Activated naive CD8-positive, alpha-beta T cell treated with anti-CD3 and anti-CD28 coated beads, Interleukin-2, amount 10 ng/mL, durations not matched to agents 7 days and 5 days (primary cell): ENCODE measurements around the gene SH3BGRL3. TPM values are rescaled to one million over a fixed set of nuclear protein-coding genes. Genes with fewer than 3 reads are reported as not detected.
"Not testable (repeated sequence)": the region's sequence is repeated elsewhere in the genome, so short reads cannot be mapped to it uniquely, and the experiment has no call there.

Experiments
- ATAC-seq: fragments of 150-1000 bp; cut with Tn5 transposase; one replicate; pipeline ENCODE4 v1.10.0; 2021; ENCODE audit warnings: low read depth, moderate library complexity
- POLR2A ChIA-PET: fragments of 350-600 bp; sonication (Branson Sonifier 250); formaldehyde crosslinking; loops from one replicate; lab custom pipeline; 2021; ENCODE audit warnings: antibody characterized with exemption; lab: Charles Lee
- DNase-seq: peaks from one replicate; pipeline ENCODE4 v3.0.0; 2021
- H3K27ac Mint-ChIP-seq: one replicate; pipeline ENCODE4 v1.8.0; 2022; ENCODE audit warnings: mild to moderate bottlenecking, mixed read lengths
- H3K27me3 Mint-ChIP-seq: one replicate; pipeline ENCODE4 v1.8.0; 2022; ENCODE audit warnings: mild to moderate bottlenecking, moderate library complexity, mixed read lengths
- H3K36me3 Mint-ChIP-seq: one replicate; pipeline ENCODE4 v1.8.0; 2021; ENCODE audit warnings: mild to moderate bottlenecking, mixed read lengths
- H3K4me1 Mint-ChIP-seq: one replicate; pipeline ENCODE4 v1.8.0; 2021; ENCODE audit warnings: mixed read lengths
- H3K4me3 Mint-ChIP-seq: one replicate; pipeline ENCODE4 v1.8.0; 2022; ENCODE audit warnings: mild to moderate bottlenecking, moderate library complexity, mixed read lengths
- H3K9me3 Mint-ChIP-seq: one replicate; pipeline ENCODE4 v1.8.0; 2021; ENCODE audit warnings: mixed read lengths
- total RNA-seq, 2 experiments: library from RNA; stranded (reverse); gene quantifications; one replicate each; pipeline ENCODE4 v1.2.3, GENCODE V29; 2021

Gene SH3BGRL3
- total RNA-seq, 2 experiments from 2014 or later, result 531 to 542 TPM

DNA sequence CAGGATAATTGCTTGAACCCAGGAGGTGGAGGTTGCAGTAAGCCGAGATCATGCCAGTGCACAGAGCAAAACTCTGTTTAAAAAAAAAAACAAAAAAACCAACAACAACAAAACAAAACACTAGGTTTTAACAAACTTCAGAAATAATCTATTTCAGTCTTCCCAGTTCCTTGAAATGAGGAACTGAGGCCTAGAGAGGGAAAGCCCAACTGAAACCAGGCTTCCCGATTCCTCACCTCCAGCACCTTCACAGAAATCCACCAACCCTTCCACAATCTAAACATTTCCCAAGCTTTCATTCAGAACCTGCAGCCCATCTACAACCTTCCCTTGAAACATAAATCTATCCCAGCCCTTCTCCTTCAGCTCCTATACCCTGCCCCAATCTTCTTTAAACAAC is 37.3 kb downstream of the SH3BGRL3 start:
- DNase-seq (no peak), ATAC-seq (no peak)
- Mint-ChIP-seq H3K4me1 (peaks cover 47% of the 10 kb centered on the region), H3K27me3 (no peaks in the 10 kb centered on the region), H3K4me3 (peak overlapping the region; percentile 94), H3K27ac (peak overlapping the region; percentile 83), H3K9me3 (no peaks in the 10 kb centered on the region), H3K36me3 (peaks cover 33% of the 10 kb centered on the region)
- POLR2A ChIA-PET, result interaction anchor here (0.7 to 24.2 kb wide), 9 partner anchors 9 to 76 kb away, joined by 3 to 1079 read pairs (median 6); partner anchors contain the start of genes SH3BGRL3 and UBXN11

DNA sequence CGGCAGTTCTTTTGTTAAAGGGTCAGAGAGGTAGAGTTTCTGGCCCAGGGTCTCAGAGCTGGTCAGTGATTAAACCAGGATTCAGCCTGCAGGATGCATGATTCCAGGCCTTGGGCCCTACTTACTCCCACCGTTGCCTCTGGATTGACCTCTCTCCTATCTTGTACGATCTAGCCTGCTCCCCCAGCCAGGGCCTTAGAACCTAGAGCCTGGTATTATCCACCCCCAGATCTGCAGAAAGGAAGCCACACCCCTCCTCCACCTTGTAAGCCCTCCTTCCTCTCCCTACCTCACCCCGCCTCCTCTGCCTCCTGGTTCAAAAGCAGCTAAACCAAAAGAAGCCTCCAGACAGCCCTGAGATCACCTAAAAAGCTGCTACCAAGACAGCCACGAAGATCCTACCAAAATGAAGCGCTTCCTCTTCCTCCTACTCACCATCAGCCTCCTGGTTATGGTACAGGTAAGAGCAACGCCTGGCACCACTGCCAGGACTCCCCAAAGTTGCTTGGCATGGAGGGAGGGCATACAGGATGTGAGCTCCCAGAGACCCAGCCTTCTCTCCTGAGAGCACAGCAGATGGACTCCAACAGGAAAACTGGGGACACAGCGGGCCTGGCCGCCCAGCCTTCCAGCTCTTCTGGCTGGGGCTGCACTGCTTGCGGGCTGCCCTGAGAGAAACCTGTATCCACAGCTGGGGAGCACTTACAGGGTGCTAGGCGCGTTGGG is 37.9 kb downstream of the SH3BGRL3 start, which contains the start of gene CD52:
Gene CD52, plus strand, starts transcription at position 347 of the 726 bp plus-strand sequence. Its CDS starts 60 bp downstream, at position 407.
- H3K4me1 Mint-ChIP-seq, result peaks cover 53% of the 10 kb centered on the region
- H3K27ac Mint-ChIP-seq, result peak within 1 kb of the TSS; percentile 83
- ATAC-seq (peak; percentile 75), DNase-seq (peak; percentile 65)
- no peaks in the 10 kb centered on the region for H3K9me3 Mint-ChIP-seq
- H3K27me3 Mint-ChIP-seq, result no peaks in the 10 kb centered on the region
- H3K36me3 Mint-ChIP-seq, result peaks cover 39% of the 10 kb centered on the region
- POLR2A ChIA-PET, result interaction anchor here (0.6 to 24.2 kb wide), 12 partner anchors 9 to 1904 kb away, joined by 3 to 1079 read pairs (median 6); partner anchors contain the start of genes SH3BGRL3 and UBXN11
- H3K4me3 Mint-ChIP-seq, result peak within 1 kb of the TSS; percentile 94

DNA sequence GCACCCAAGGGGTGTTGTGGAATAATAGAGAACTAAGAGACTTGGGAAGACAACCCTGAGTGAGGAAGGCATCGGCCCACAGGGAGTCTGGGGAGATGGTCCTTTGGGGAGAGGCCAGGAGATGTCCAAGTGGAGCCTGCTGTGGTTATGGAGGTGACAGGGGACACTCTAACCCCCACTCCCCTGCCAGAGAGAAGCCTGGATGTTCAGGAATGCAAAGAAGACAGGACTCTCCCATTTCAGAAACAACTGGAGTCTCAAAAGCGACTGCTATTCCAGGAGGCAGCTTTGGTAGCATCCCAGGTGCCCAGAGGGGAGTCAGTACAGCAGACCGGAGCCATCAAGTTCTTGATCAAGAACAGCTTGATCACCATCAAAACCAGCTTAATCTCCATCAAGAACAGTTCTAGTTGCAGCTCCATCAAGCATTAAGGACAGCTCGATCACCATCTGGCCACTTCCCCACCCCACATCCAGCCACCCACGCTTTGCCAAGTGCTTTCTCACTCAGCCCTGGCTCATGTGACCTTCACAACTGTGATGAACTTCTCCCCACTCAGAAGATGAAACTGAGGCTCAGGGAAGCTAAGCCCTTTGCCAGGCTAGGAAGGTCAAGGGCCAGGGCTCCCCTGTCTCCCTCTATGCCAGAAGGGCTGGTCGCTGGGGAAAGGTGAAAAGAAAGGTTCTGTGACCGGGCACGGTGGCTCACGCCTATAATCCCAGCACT is 38.6 kb downstream of the SH3BGRL3 start:
- peaks cover 51% of the 10 kb centered on the region for H3K4me1 Mint-ChIP-seq
- H3K9me3 Mint-ChIP-seq, result no peaks in the 10 kb centered on the region
- DNase-seq (no peak), ATAC-seq (no peak)
- H3K27ac Mint-ChIP-seq, result peak overlapping the region; percentile 83
- peaks cover 43% of the 10 kb centered on the region for H3K36me3 Mint-ChIP-seq
- peak overlapping the region; percentile 94 for H3K4me3 Mint-ChIP-seq
- H3K27me3 Mint-ChIP-seq, result no peaks in the 10 kb centered on the region
- POLR2A ChIA-PET, result interaction anchor here (0.6 to 24.2 kb wide), 11 partner anchors 10 to 74 kb away, joined by 3 to 1079 read pairs (median 6); partner anchors contain the start of genes SH3BGRL3 and UBXN11

DNA sequence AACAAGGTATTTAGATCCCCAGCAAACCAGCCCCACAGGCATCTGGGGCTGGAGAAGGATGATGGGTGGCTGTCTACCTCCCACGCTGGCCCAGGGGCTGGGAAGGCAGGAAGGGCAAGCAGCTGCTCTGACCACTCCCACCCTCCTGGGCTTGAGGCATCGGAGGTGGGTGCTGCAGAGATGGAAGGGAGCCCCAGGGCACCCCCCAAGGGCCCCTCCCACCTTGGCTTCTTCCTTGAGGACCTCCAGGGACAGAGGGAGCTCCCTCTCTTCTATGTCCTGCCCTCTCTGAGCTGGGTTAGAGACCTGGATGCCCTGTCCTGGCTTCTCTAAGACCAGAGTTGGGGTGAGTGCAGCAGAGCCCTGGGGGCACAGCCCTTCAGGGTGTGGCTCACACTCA is 41.0 kb downstream of the SH3BGRL3 start:
- ATAC-seq (peak; percentile 3), DNase-seq (peak; percentile 44)
- POLR2A ChIA-PET, result interaction anchor here (1.2 to 24.2 kb wide), 8 partner anchors 10 to 96 kb away, joined by 3 to 1079 read pairs (median 6); partner anchors contain the start of genes CEP85, SH3BGRL3 and UBXN11
- H3K4me3 Mint-ChIP-seq, result peak overlapping the region; percentile 94
- peaks cover 41% of the 10 kb centered on the region for H3K4me1 Mint-ChIP-seq
- peak overlapping the region; percentile 99 for H3K27ac Mint-ChIP-seq
- H3K27me3 Mint-ChIP-seq, result no peaks in the 10 kb centered on the region
- peaks cover 50% of the 10 kb centered on the region for H3K36me3 Mint-ChIP-seq
- H3K9me3 Mint-ChIP-seq, result no peaks in the 10 kb centered on the region

DNA sequence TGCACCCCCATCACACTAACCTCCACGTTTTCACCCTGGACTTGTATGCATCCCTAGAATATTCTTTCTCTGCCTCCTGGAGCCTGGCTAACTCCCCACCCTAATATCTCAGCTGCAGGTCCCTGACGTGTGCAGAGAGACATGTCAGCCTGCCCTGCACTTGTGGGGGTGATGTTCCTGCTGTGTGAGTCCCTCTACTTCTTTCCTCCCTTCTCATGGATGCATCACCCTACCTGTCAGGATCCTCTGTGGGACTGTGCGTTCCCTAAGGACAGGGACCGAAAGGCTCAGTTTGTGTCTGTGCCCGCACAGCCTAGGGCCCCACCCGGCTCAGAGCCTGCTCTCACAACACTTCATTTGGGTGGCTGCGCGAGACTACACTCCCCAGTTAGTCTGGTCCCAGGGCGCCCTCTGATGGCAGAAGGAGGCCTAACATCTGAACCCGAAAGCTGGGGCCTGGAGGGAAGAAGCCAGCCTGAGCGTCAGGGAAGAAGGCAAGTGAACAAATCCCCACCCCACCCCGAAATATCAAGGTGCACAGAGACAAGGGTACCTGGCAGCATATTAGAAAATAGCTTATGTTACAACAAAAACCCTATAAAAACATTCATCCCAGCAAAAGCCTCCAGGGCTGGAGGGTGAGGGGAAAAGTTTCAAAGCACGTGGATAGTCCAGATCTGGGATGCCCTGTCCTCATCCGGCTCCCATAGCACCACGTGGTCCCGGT is 41.6 kb downstream of the SH3BGRL3 start:
- peaks cover 50% of the 10 kb centered on the region for H3K36me3 Mint-ChIP-seq
- H3K4me1 Mint-ChIP-seq, result peaks cover 36% of the 10 kb centered on the region
- ATAC-seq (peak; percentile 71), DNase-seq (peak; percentile 95)
- peak overlapping the region; percentile 94 for H3K4me3 Mint-ChIP-seq
- POLR2A ChIA-PET, result interaction anchor here (1.0 to 24.2 kb wide), 12 partner anchors 10 to 96 kb away, joined by 3 to 1079 read pairs (median 5); partner anchors contain the start of genes CEP85, SH3BGRL3 and UBXN11
- H3K27me3 Mint-ChIP-seq, result no peaks in the 10 kb centered on the region
- H3K27ac Mint-ChIP-seq, result peak overlapping the region; percentile 99
- H3K9me3 Mint-ChIP-seq, result no peaks in the 10 kb centered on the region

DNA sequence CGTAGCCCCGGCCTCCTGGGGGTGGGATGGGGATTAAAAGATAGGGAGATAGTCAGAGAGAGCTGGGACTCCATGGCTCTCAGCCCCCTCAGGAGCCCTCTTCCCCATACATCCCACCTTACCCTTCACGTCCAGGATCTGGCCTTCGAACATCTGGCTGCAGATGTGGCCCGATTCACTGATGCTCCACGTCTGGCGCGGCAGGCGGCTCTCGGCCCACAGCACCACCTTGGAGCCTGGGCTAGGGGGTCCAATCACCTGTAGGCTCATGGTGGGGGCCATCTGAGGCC is 42.1 kb downstream of the SH3BGRL3 start:
- Mint-ChIP-seq H3K9me3 (no peaks in the 10 kb centered on the region), H3K27me3 (no peaks in the 10 kb centered on the region), H3K27ac (peak overlapping the region; percentile 26), H3K4me3 (peak overlapping the region; percentile 34), H3K36me3 (peaks cover 50% of the 10 kb centered on the region), H3K4me1 (peaks cover 32% of the 10 kb centered on the region)
- DNase-seq, result no peak
- ATAC-seq, result no peak
- POLR2A ChIA-PET, result interaction anchor here (1.0 to 24.2 kb wide), 13 partner anchors 9 to 152 kb away, joined by 3 to 1079 read pairs (median 4); partner anchors contain the start of genes CEP85, SH3BGRL3, UBXN11 and ZNF593

DNA sequence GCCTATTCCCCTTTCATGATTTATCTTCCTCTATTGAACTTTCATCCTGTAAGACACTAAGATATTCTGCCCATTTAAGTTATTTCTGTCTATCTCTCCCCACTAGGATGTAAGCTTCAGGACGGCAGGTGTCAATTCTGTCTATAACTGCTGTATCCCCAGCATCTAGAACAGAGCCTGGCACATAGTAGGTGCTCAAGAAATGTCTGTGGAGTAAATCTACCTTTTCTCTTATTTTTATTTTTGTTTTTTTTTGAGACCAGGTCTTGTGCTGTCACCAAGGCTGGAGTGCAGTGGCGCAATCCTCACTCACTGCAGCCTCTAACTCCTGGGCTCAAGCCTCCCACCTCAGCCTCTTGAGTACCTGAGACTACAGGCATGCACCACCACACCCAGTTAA is 43.5 kb downstream of the SH3BGRL3 start:
- Mint-ChIP-seq H3K9me3 (no peaks in the 10 kb centered on the region), H3K27ac (peak overlapping the region; percentile 30), H3K4me1 (peaks cover 25% of the 10 kb centered on the region), H3K27me3 (no peaks in the 10 kb centered on the region), H3K36me3 (peaks cover 42% of the 10 kb centered on the region), H3K4me3 (no peak overlapping the region)
- ATAC-seq, result no peak
- no peak for DNase-seq
- POLR2A ChIA-PET, result interaction anchor here (0.6 to 24.2 kb wide), 4 partner anchors 40 to 154 kb away, joined by 3 to 1079 read pairs (median 3); partner anchors contain the start of genes SH3BGRL3 and ZNF593

DNA sequence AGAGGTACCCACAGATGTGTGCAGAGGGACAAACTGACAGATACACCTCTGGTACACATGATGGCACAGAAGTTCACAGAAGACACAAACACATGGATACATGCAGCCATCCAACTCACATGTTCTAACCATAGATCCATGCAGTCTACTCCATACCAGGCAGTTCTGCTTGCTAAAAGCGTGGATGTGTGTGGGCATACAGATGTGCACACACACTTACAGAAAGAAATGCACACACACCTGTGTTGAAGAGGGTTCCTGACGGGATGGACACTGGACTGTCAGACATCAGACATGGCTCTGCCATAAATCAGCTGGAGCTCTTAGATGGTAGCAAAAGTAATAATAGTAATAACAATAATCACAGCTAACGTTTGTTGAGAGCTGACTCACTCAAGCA is 44.7 kb downstream of the SH3BGRL3 start:
- Mint-ChIP-seq H3K36me3 (peaks cover 30% of the 10 kb centered on the region), H3K9me3 (no peaks in the 10 kb centered on the region), H3K27me3 (no peaks in the 10 kb centered on the region), H3K27ac (peak overlapping the region; percentile 13), H3K4me3 (no peak overlapping the region), H3K4me1 (peaks cover 23% of the 10 kb centered on the region)
- ATAC-seq, result no peak
- POLR2A ChIA-PET, result interaction anchor here (0.6 to 24.2 kb wide), 3 partner anchors 34 to 98 kb away, joined by 3 to 1079 read pairs (median 3); partner anchors contain the start of gene SH3BGRL3
- DNase-seq, result no peak

DNA sequence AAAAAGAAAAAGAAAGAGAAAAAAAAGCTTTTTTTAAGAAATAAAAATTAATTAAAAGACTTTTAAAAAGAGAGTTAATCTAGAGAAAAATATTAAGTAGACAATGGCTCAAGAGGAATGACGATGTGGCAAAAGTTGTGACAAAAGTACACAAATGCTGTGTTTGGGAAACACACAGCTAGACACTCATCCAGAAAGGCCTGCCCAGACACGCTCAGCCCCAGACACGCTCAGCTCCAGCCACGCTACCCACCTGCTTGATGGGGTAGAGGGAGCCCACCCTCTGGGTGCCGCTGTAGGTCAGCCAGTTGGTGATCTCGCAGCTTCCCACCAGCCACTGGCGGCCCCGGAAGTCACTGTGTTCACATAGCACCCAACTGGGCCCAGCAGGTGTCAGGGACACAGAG is 48.1 kb downstream of the SH3BGRL3 start:
- peaks cover 10% of the 10 kb centered on the region for H3K36me3 Mint-ChIP-seq
- POLR2A ChIA-PET, result interaction anchor here (0.6 to 24.2 kb wide), 7 partner anchors 11 to 67 kb away, joined by 3 to 1079 read pairs (median 3); partner anchors contain the start of gene SH3BGRL3
- no peak overlapping the region for H3K27ac Mint-ChIP-seq
- peaks cover 6% of the 10 kb centered on the region for H3K4me1 Mint-ChIP-seq
- H3K4me3 Mint-ChIP-seq, result no peak overlapping the region
- H3K27me3 Mint-ChIP-seq, result no peaks in the 10 kb centered on the region
- H3K9me3 Mint-ChIP-seq, result no peaks in the 10 kb centered on the region
- ATAC-seq (peak; percentile 17), DNase-seq (no peak)

DNA sequence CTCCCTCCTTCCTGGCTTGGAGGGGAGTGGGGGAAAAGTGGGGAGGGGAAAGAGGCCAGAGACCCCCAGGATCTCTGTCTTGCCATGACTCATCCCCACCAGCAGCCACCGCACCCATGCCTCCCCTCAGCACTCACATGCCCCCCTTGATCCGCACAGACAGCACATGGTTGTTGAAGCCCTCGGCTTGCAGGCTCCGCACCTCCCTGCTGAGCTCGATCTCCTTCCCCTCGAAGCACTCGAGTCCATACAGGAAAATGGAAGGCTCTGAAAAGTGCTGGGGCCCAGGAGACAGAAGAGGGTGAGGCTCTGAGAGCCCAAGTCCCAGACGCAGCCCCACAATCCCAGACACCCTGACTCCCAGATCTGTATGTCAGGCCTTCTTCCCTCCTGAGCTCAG is 48.7 kb downstream of the SH3BGRL3 start:
- Mint-ChIP-seq H3K27ac (no peak overlapping the region), H3K27me3 (no peaks in the 10 kb centered on the region), H3K9me3 (no peaks in the 10 kb centered on the region), H3K36me3 (peaks cover 7% of the 10 kb centered on the region), H3K4me3 (no peak overlapping the region), H3K4me1 (peaks cover 3% of the 10 kb centered on the region)
- no peak for ATAC-seq
- POLR2A ChIA-PET, result interaction anchor here (1.0 to 24.2 kb wide), 4 partner anchors 10 to 50 kb away, joined by 3 to 1079 read pairs (median 5); partner anchors contain the start of gene SH3BGRL3
- no peak for DNase-seq

DNA sequence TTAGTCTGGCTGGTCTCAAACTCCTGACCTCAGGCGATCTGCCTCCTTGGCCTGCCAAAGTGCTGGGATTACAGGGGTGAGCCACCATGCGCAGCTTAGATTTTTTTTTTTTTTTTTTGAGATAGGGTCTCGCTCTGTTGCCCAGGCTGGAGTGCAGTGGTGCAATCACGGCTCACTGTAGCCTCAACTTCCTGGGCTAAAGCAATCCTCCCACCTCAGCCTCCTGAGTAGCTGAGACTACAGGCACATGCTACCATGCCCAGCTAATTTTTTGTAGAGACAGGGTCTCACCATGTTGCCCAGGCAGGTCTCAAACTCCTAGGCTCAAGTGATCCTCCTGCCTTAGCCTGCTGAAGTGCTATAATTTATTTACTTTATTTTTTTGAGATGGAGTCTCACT is 49.5 kb downstream of the SH3BGRL3 start:
- H3K27me3 Mint-ChIP-seq, DNase-seq, H3K27ac Mint-ChIP-seq, H3K36me3 Mint-ChIP-seq, H3K4me3 Mint-ChIP-seq, H3K4me1 Mint-ChIP-seq, H3K9me3 Mint-ChIP-seq, ATAC-seq: not testable (repeated sequence)
- POLR2A ChIA-PET, result interaction anchor here (0.7 to 1.1 kb wide), 4 partner anchors 10 to 218 kb away, joined by 3 to 6 read pairs (median 4); no protein-coding TSS in a partner anchor

DNA sequence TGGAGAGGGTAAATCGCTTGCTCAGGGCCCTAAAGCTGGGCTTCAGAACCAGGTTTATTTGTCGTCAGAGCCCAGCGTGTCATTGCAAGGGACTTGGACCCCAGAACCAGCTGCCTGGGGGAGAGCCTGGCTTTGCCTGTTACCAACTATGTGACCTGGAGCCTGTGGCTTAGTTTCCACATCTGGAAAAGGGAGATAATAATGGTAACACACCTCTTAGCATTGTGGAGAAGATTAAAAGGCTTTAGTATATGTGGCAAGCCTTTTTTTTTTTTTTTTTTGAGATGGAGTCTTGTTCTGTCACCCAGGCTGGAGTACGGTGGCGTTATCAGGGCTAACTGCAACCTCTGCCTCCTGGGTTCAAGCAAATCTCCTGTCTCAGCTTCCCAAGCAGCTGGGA is 50.4 kb downstream of the SH3BGRL3 start:
- H3K27me3 Mint-ChIP-seq, result peaks cover 2% of the 10 kb centered on the region
- DNase-seq (no peak), ATAC-seq (no peak)
- no peak overlapping the region for H3K4me3 Mint-ChIP-seq
- POLR2A ChIA-PET, result interaction anchor here (0.7 kb wide), 1 partner anchor 12 kb away, joined by 7 read pairs; no protein-coding TSS in a partner anchor
- H3K4me1 Mint-ChIP-seq, result no peaks in the 10 kb centered on the region
- no peaks in the 10 kb centered on the region for H3K9me3 Mint-ChIP-seq
- no peak overlapping the region for H3K27ac Mint-ChIP-seq
- H3K36me3 Mint-ChIP-seq, result peaks cover 2% of the 10 kb centered on the region
